T-helper 22 cell (primary cell): Measurements from ENCODE around the gene CLDND2.

ENCODE experiments used
- DNase-seq: peaks from one replicate; pipeline ENCODE4 v3.0.0-alpha.2; 2020; ENCODE audit warnings: low read depth

Gene CLDND2

GRCh38 chr19:51331193-51331592 is 37.6 kb downstream of the CLDND2 start:
- DNase-seq, result no peak

- DNase-seq, result no peak
Measured at GRCh38 chr19:51330366-51330765, 38.4 kb downstream of the CLDND2 start.

GRCh38 chr19:51329411-51329810 is 39.4 kb downstream of the CLDND2 start:
- DNase-seq, result no peak

- peak; percentile 33 for DNase-seq
Measured at GRCh38 chr19:51327066-51328001, 41.5 kb downstream of the CLDND2 start.

GRCh38 chr19:51326216-51327065 is 42.4 kb downstream of the CLDND2 start:
- DNase-seq, result no peak

GRCh38 chr19:51325161-51325976 is 43.4 kb downstream of the CLDND2 start:
- no peak for DNase-seq

GRCh38 chr19:51324167-51324481 is 44.7 kb downstream of the CLDND2 start:
- no peak for DNase-seq

GRCh38 chr19:51323481-51324166 is 45.2 kb downstream of the CLDND2 start:
- no peak for DNase-seq

- DNase-seq, result no peak
Measured at GRCh38 chr19:51321799-51322198, 47.0 kb downstream of the CLDND2 start.

- no peak for DNase-seq
Measured at GRCh38 chr19:51320280-51320657, 48.5 kb downstream of the CLDND2 start.

GRCh38 chr19:51319649-51320279 is 49.0 kb downstream of the CLDND2 start:
- DNase-seq, result no peak

GRCh38 chr19:51318687-51319648 is 49.8 kb downstream of the CLDND2 start:
- DNase-seq, result no peak

GRCh38 chr19:51317968-51318367 is 50.8 kb downstream of the CLDND2 start:
- DNase-seq, result no peak

GRCh38 chr19:51317376-51317775 is 51.4 kb downstream of the CLDND2 start:
- DNase-seq, result no peak
